Bone marrow (tissue), 2 donors: ENCODE data around the gene TTLL1.
A peak's percentile ranks its signal among the peaks of the same experiment; 100 is the strongest.

Source experiments
- DNase-seq, 2 donors: peaks; one replicate each; lab custom pipeline; 2025; lab: John Stamatoyannopoulos, UW

Gene TTLL1

GRCh38 chr22:42993651-42994275 lies 95.4 kb downstream of the TTLL1 start:
- no peak for DNase-seq

- no peak for DNase-seq
These were observed 96.2 kb downstream of the TTLL1 start for GRCh38 chr22:42992886-42993479.

GRCh38 chr22:42992092-42992491 lies 97.1 kb downstream of the TTLL1 start:
- DNase-seq = no peak

DNA sequence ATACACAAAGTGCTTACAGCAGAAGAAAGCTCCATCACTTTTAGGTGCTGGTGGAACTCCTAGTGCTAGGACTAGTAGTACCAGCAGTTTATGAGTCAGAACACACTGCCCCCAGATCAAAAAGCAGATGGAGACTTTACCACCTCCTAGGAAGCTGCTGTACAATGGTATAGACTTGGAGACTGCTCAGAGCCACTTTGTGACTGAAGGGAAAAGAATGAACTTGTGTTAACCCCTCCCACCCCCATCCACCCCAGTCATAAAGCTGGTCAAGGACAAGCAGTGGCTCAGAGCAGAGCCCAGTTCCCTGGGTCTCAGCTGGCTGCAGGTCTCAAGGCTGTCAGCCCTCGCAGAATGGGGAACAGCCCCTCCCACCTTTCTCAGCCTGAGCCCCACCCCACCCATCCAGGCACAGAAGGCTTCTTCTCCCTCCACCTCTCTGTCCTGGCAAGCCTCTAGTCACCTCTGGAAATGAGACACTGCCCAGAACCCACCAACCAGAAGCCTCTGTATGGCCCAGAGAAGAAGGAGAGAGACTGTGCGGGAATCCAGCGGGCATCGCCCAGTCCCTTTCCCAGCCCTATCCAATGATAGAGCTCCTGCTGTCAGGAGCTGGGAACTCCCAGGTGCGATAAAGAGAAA lies 98.1 kb downstream of the TTLL1 start:
- DNase-seq = no peak

- DNase-seq = peak in 1 of 2 donors; percentile 30
These were observed 98.9 kb downstream of the TTLL1 start for GRCh38 chr22:42990131-42990838.
